Activated naive CD4-positive, alpha-beta T cell treated with anti-CD3 and anti-CD28 coated beads for 36 hours (primary cell): ENCODE measurements around the gene BIVM. TPM values are rescaled to one million over a fixed set of nuclear protein-coding genes. Genes with fewer than 3 reads are reported as not detected.

Experiments
- CTCF ChIA-PET: fragments of 350-600 bp; sonication (Branson Sonifier 250); formaldehyde crosslinking; loops from one replicate; lab custom pipeline; 2021; ENCODE audit warnings: antibody characterized with exemption; lab: Charles Lee
- DNase-seq: peaks from one replicate; pipeline ENCODE4 v3.0.0-alpha.2; 2020
- H3K27ac Mint-ChIP-seq: one replicate; pipeline ENCODE4 v1.8.0; 2021; ENCODE audit warnings: mild to moderate bottlenecking, mixed read lengths
- H3K27me3 Mint-ChIP-seq: one replicate; pipeline ENCODE4 v1.8.0; 2021; ENCODE audit warnings: low read depth, mixed read lengths
- H3K36me3 Mint-ChIP-seq: one replicate; pipeline ENCODE4 v1.8.0; 2021; ENCODE audit warnings: low read depth, mixed read lengths
- H3K4me1 Mint-ChIP-seq: one replicate; pipeline ENCODE4 v1.8.0; 2021; ENCODE audit warnings: low read depth, mixed read lengths
- H3K4me3 Mint-ChIP-seq: one replicate; pipeline ENCODE4 v1.8.0; 2021; ENCODE audit warnings: mild to moderate bottlenecking, moderate library complexity, mixed read lengths
- H3K9me3 Mint-ChIP-seq: one replicate; pipeline ENCODE4 v1.8.0; 2021; ENCODE audit warnings: mixed read lengths
- intact Hi-C: fragments of 100-400 bp; cut with micrococcal nuclease; formaldehyde crosslinking; loops from one replicate; pipeline ENCODE4 v1.15.1; 2023
- total RNA-seq, 2 experiments: library from RNA; stranded (reverse); gene quantifications; one replicate each; pipeline ENCODE4 v1.2.3, GENCODE V29; 2021

The BIVM gene
- total RNA-seq: 10 to 100 TPM in 1 of 2 experiments, 1 to 10 TPM in 1; 9.9 to 11.1 TPM

- intact Hi-C loops: loop anchor here (1.0 to 5.0 kb wide), 7 partner anchors 20 to 1172 kb away; partner anchors contain the start of genes TEX30 and TPP2
- Mint-ChIP-seq H3K27me3 (peaks cover 21% of the 10 kb centered on the region), H3K4me1 (peaks cover 13% of the 10 kb centered on the region), H3K36me3 (peaks cover 4% of the 10 kb centered on the region), H3K4me3 (peak within 1 kb of the TSS; percentile 93), H3K9me3 (no peaks in the 10 kb centered on the region), H3K27ac (no peak within 1 kb of the TSS)
- CTCF ChIA-PET: interaction anchor here (0.8 kb wide), 1 partner anchor 45 kb away, joined by 3 read pairs; no protein-coding TSS in a partner anchor
- peak; percentile 93 for DNase-seq
These were observed at the start of gene BIVM, which contains the start of gene POGLUT2 for GRCh38 chr13:102798581-102799425. TSS of gene BIVM (plus strand) at chr13:102799119. CDS start at chr13:102807268, 8,149 bp downstream. TSS of gene POGLUT2 (minus strand) at chr13:102798976. CDS start at chr13:102798670, 306 bp downstream.

GRCh38 chr13:102751886-102752285, 47.0 kb upstream of the BIVM start:
- intact Hi-C loops: no loop called here
- peaks cover 10% of the 10 kb centered on the region for H3K9me3 Mint-ChIP-seq
- H3K4me3 Mint-ChIP-seq: no peak overlapping the region
- no peak overlapping the region for H3K27ac Mint-ChIP-seq
- CTCF ChIA-PET: no interaction called here
- no peak for DNase-seq
- H3K4me1 Mint-ChIP-seq: no peaks in the 10 kb centered on the region
- peaks cover 26% of the 10 kb centered on the region for H3K27me3 Mint-ChIP-seq
- peaks cover 14% of the 10 kb centered on the region for H3K36me3 Mint-ChIP-seq

DNA sequence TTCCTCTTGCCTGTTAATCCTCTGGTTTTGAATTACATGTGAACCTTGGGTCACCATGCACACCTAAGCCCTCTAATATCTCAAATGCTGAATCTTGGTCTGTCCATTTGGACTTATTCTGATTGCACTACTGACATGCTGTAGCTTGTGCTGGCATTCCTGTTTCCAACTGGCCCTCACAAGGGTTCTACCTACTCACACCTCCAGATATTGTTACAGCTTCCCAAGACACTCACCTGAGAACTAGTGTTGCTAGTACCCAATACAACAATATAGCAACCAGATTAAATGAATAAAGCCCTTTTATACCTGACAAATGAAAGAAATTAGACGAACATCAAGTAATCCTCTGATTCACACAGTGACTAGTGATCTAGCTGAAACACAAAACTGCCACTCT, 41.9 kb upstream of the BIVM start:
- no peak overlapping the region for H3K27ac Mint-ChIP-seq
- DNase-seq: no peak
- CTCF ChIA-PET: no interaction called here
- H3K9me3 Mint-ChIP-seq: peaks cover 4% of the 10 kb centered on the region
- no peak overlapping the region for H3K4me3 Mint-ChIP-seq
- H3K27me3 Mint-ChIP-seq: no peaks in the 10 kb centered on the region
- intact Hi-C loops: no loop called here
- peaks cover 3% of the 10 kb centered on the region for H3K36me3 Mint-ChIP-seq
- no peaks in the 10 kb centered on the region for H3K4me1 Mint-ChIP-seq

DNA sequence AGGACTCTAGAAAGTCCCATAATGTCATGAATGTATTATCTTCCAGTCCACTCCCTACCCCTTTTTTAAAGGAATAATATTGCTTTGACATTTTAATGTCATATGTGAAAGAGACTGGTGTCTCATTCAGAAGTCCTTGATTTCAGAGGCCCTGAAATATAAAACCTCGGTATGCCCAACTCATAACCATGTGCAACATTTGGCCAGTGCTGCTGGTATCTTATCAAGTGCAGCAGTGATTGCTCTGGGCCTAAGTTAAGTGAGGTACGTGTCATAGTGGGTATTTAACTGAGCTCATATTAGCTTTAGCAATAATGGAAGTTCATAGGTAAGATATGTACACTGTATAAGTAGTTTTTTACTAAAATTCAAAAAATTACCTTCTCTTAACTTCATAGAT, 40.1 kb upstream of the BIVM start:
- H3K4me3 Mint-ChIP-seq: no peak overlapping the region
- no peaks in the 10 kb centered on the region for H3K27me3 Mint-ChIP-seq
- CTCF ChIA-PET: no interaction called here
- H3K36me3 Mint-ChIP-seq: no peaks in the 10 kb centered on the region
- H3K4me1 Mint-ChIP-seq: no peaks in the 10 kb centered on the region
- no peaks in the 10 kb centered on the region for H3K9me3 Mint-ChIP-seq
- intact Hi-C loops: no loop called here
- DNase-seq: no peak
- no peak overlapping the region for H3K27ac Mint-ChIP-seq

GRCh38 chr13:102761071-102761470, 37.8 kb upstream of the BIVM start:
- H3K27ac Mint-ChIP-seq: no peak overlapping the region
- no peak overlapping the region for H3K4me3 Mint-ChIP-seq
- H3K36me3 Mint-ChIP-seq: no peaks in the 10 kb centered on the region
- H3K9me3 Mint-ChIP-seq: no peaks in the 10 kb centered on the region
- no peaks in the 10 kb centered on the region for H3K27me3 Mint-ChIP-seq
- H3K4me1 Mint-ChIP-seq: no peaks in the 10 kb centered on the region
- intact Hi-C loops: no loop called here
- CTCF ChIA-PET: no interaction called here
- DNase-seq: no peak

DNA sequence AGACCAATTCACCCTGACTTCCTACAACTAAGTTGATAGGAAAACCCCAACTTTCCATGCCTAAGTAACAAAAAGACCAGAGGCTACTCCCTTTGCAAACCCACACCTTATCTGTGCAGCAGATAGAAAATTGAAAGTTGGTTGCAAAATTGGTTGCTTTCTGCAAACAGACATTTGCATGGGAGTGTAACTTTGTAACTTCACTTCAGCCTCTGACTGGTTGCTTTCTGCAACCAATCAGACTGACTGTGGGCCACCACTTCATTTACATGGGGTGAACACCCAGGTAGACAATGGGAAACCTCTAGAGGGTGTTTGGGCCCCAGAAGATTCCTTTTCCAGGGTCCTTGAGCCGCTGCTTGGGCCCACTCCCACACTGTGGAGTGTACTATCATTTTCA, 35.2 kb upstream of the BIVM start:
- Mint-ChIP-seq H3K36me3 (peaks cover 6% of the 10 kb centered on the region), H3K4me3 (no peak overlapping the region), H3K27me3 (no peaks in the 10 kb centered on the region), H3K27ac (no peak overlapping the region), H3K4me1 (no peaks in the 10 kb centered on the region), H3K9me3 (no peaks in the 10 kb centered on the region)
- CTCF ChIA-PET: no interaction called here
- intact Hi-C loops: no loop called here
- DNase-seq: no peak

DNA sequence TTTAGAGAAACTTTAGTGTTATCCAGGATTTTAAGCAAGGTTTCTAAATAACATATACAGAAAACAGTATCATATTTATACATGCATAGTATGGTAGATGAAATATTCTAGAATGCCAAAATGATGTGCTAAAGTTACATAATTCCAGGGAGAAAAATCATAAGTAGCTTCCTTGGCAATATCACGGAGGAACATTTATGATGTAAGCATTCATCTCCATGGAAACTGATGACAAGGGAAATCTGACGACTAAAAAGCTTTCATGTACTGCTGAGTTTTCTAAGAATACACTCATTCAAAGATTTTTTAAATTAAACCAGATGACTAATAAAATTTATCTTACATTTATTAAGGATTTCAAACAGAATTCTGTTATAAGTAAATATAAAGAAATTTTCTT, 30.0 kb upstream of the BIVM start:
- Mint-ChIP-seq H3K36me3 (peaks cover 12% of the 10 kb centered on the region), H3K9me3 (no peaks in the 10 kb centered on the region), H3K4me1 (peaks cover 27% of the 10 kb centered on the region), H3K27ac (no peak overlapping the region), H3K4me3 (no peak overlapping the region), H3K27me3 (no peaks in the 10 kb centered on the region)
- CTCF ChIA-PET: interaction anchor here (1.0 to 1.3 kb wide), 2 partner anchors 101 to 108 kb away, joined by 3 to 6 read pairs; no protein-coding TSS in a partner anchor
- intact Hi-C loops: no loop called here
- DNase-seq: no peak

- no peaks in the 10 kb centered on the region for H3K9me3 Mint-ChIP-seq
- CTCF ChIA-PET: interaction anchor here (1.3 to 1.8 kb wide), 2 partner anchors 101 to 188 kb away, joined by 3 to 6 read pairs; no protein-coding TSS in a partner anchor
- peaks cover 31% of the 10 kb centered on the region for H3K4me1 Mint-ChIP-seq
- intact Hi-C loops: loop anchor here (10.0 kb wide), 1 partner anchor 1145 kb away; no protein-coding TSS in a partner anchor
- H3K27me3 Mint-ChIP-seq: no peaks in the 10 kb centered on the region
- DNase-seq: no peak
- no peak overlapping the region for H3K27ac Mint-ChIP-seq
- peaks cover 12% of the 10 kb centered on the region for H3K36me3 Mint-ChIP-seq
- H3K4me3 Mint-ChIP-seq: no peak overlapping the region
These were observed 29.2 kb upstream of the BIVM start for GRCh38 chr13:102769679-102770078.

GRCh38 chr13:102770435-102770834, 28.5 kb upstream of the BIVM start:
- no peaks in the 10 kb centered on the region for H3K9me3 Mint-ChIP-seq
- intact Hi-C loops: loop anchor here (10.0 kb wide), 1 partner anchor 1146 kb away; no protein-coding TSS in a partner anchor
- DNase-seq: no peak
- H3K27ac Mint-ChIP-seq: no peak overlapping the region
- peaks cover 12% of the 10 kb centered on the region for H3K36me3 Mint-ChIP-seq
- H3K4me1 Mint-ChIP-seq: peaks cover 34% of the 10 kb centered on the region
- H3K4me3 Mint-ChIP-seq: no peak overlapping the region
- no peaks in the 10 kb centered on the region for H3K27me3 Mint-ChIP-seq
- CTCF ChIA-PET: interaction anchor here (1.8 kb wide), 1 partner anchor 189 kb away, joined by 3 read pairs; no protein-coding TSS in a partner anchor

DNA sequence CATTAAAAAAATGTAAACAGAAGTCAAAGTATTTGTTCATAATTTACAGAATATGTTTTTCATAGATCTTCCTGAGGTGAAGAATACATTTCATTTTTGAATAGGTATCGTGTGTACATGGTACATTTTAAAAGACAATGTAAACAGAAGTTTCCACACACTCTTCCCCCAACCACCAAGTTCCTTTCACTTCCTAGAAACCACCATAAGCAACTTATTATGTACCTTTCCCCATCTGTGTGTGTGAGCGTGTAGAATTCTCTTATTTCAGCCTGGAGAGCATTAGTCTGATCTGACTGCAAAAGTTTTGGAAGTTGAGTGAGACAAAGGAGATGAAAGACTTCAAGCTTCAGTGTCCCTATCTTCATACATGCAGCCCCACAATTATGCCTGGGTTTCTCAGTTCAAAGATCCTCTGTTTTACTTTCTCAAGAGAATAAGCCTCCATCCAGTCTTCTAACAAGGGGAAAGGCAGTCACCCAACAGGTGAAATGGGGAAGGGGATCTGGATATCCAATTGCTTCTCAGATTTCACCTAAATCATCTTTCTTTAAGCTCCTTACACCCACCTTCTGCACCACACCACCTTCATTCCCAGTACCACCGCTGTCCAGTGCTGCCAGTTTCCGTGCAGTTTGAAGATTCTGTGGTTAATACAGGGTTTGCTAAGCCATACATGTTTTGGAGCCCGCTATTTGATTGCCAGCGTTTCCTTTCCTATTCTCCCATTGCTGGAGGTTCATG, 27.4 kb upstream of the BIVM start:
- peaks cover 10% of the 10 kb centered on the region for H3K36me3 Mint-ChIP-seq
- intact Hi-C loops: loop anchor here (10.0 kb wide), 1 partner anchor 1147 kb away; no protein-coding TSS in a partner anchor
- no peak overlapping the region for H3K27ac Mint-ChIP-seq
- DNase-seq: no peak
- CTCF ChIA-PET: interaction anchor here (1.5 kb wide), 1 partner anchor 28 kb away, joined by 5 read pairs; no protein-coding TSS in a partner anchor
- H3K4me3 Mint-ChIP-seq: peak overlapping the region; percentile 1
- H3K9me3 Mint-ChIP-seq: no peaks in the 10 kb centered on the region
- peaks cover 34% of the 10 kb centered on the region for H3K4me1 Mint-ChIP-seq
- no peaks in the 10 kb centered on the region for H3K27me3 Mint-ChIP-seq

DNA sequence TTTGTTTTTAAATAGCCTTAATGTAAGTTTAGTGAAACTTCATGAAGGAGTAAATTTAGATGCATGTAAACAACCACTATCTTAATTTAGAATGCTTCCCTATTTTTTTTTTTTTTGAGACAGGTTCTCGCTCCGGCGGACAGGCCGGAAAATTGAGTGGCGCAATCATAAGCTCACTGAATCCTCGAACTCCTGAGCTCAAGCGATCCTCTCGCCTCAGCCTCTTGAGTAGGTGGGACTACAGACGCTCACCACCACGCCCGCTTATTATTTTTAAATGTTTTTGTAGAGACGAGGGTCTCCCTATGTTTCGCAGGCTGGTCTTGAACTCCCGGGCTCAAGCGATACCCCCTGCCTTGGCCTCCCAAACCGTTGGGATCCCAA, 26.9 kb upstream of the BIVM start:
- peaks cover 6% of the 10 kb centered on the region for H3K36me3 Mint-ChIP-seq
- no peak overlapping the region for H3K27ac Mint-ChIP-seq
- intact Hi-C loops: loop anchor here (10.0 kb wide), 1 partner anchor 1147 kb away; no protein-coding TSS in a partner anchor
- no peaks in the 10 kb centered on the region for H3K9me3 Mint-ChIP-seq
- CTCF ChIA-PET: interaction anchor here (1.5 kb wide), 1 partner anchor 28 kb away, joined by 5 read pairs; no protein-coding TSS in a partner anchor
- peak overlapping the region; percentile 82 for H3K4me3 Mint-ChIP-seq
- no peaks in the 10 kb centered on the region for H3K27me3 Mint-ChIP-seq
- DNase-seq: no peak
- H3K4me1 Mint-ChIP-seq: peaks cover 34% of the 10 kb centered on the region
